GM21717 (cell line): Measurements from ENCODE around the gene RRP36.
"Not testable (repeated sequence)": the region's sequence is repeated elsewhere in the genome, so short reads cannot be mapped to it uniquely, and the experiment has no call there.

ENCODE experiments used
- ATAC-seq: cut with Tn5 transposase; IDR thresholded peaks from one replicate; pipeline ENCODE4 v1.9.1; 2021; ENCODE audit warnings: mild to moderate bottlenecking, moderate library complexity; ENCODE audit not compliant: unreplicated experiment

RRP36 gene

GRCh38 chr6:43021270-43022047, at the start of gene RRP36:
RRP36 (plus strand) TSS chr6:43021623; CDS start chr6:43021655, 32 bp downstream.
- ATAC-seq: peak; percentile 49

- ATAC-seq: no peak
These were observed 49.6 kb upstream of the RRP36 start for GRCh38 chr6:42971746-42972327.

GRCh38 chr6:42973926-42974325, 47.5 kb upstream of the RRP36 start:
- no peak for ATAC-seq

GRCh38 chr6:42974919-42975505, 46.4 kb upstream of the RRP36 start:
- ATAC-seq: no peak

- no peak for ATAC-seq
These were observed 43.0 kb upstream of the RRP36 start for GRCh38 chr6:42978487-42978838.

GRCh38 chr6:42978839-42979522, 42.4 kb upstream of the RRP36 start, which contains the start of gene PEX6:
PEX6 (minus strand) TSS chr6:42979181; CDS start chr6:42979150, 31 bp downstream.
- peak; percentile 88 for ATAC-seq

- ATAC-seq: no peak
These were observed 41.8 kb upstream of the RRP36 start for GRCh38 chr6:42979523-42980177.

- ATAC-seq: no peak
These were observed 39.6 kb upstream of the RRP36 start for GRCh38 chr6:42981836-42982235.

- ATAC-seq: peak; percentile 89
These were observed 37.2 kb upstream of the RRP36 start, which contains the start of gene PPP2R5D for GRCh38 chr6:42984001-42984923. PPP2R5D (plus strand) TSS chr6:42984570; CDS start chr6:42984678, 108 bp downstream.

GRCh38 chr6:42984924-42985475, 36.4 kb upstream of the RRP36 start:
- no peak for ATAC-seq

GRCh38 chr6:42987533-42988451, 33.6 kb upstream of the RRP36 start:
- no peak for ATAC-seq

- no peak for ATAC-seq
These were observed 32.9 kb upstream of the RRP36 start for GRCh38 chr6:42988486-42989020.

GRCh38 chr6:42989923-42990322, 31.5 kb upstream of the RRP36 start:
- no peak for ATAC-seq

GRCh38 chr6:42993445-42993844, 28.0 kb upstream of the RRP36 start:
- ATAC-seq: no peak

- ATAC-seq: no peak
These were observed 24.9 kb upstream of the RRP36 start for GRCh38 chr6:42996513-42996912.

GRCh38 chr6:42998205-42998604, 23.2 kb upstream of the RRP36 start:
- not testable (repeated sequence) for ATAC-seq

- ATAC-seq: no peak
These were observed 19.6 kb upstream of the RRP36 start for GRCh38 chr6:43001843-43002242.

- ATAC-seq: no peak
These were observed 15.6 kb upstream of the RRP36 start for GRCh38 chr6:43005844-43006243.
